Stimulated activated CD8-positive, alpha-beta memory T cell treated with anti-CD3 and anti-CD28 coated beads, Interleukin-7, amount 100 ng/mL, for 4 hours (primary cell): ENCODE results near the gene FSD2.
"Not testable (repeated sequence)": the region's sequence is repeated elsewhere in the genome, so short reads cannot be mapped to it uniquely, and the experiment has no call there.

Experiments used
- DNase-seq, 2 donors: peaks; one replicate each; pipeline ENCODE4 v3.0.0-alpha.2; 2020; ENCODE audit warnings: low read depth in 2 of 2

FSD2 gene

DNA sequence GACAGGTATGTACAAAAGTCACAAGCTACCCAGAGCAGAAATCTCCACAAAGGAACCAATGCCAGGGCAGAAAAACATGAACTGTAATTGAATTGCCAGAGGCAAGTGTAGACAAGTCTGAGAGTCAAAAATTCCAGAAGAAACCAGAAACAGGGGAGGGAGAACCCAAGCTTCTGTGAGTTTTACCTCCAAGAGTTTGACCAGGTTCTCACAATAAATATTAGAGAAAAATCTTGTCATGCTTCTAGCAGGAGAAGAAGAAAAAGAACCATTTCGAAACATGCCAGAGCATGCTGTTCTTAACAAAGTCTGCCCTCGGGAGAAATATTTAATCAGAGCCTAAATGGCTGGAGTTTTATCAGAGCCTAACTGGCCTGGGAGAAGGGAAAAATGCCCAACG, 63.7 kb downstream of the FSD2 start:
- DNase-seq, result no peak

DNA sequence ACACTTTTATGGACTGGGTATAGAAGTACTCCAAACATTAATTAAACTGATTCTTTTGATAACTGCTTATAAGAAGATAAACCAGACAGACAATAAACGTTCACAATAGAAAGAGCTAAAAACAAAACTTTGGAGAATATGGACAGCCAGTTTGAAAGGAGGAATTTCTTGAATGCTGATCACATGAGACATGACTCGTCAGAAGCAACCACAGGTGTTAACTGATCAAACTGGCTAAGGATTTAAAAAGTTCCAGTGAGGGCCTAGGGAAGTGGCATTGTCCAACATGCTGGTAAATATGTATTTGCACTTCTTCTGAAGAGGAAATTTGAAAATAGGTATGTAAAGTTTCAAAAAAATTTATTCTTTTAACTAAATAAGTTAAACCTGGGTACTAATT, 66.8 kb downstream of the FSD2 start:
- DNase-seq, result no peak

DNA sequence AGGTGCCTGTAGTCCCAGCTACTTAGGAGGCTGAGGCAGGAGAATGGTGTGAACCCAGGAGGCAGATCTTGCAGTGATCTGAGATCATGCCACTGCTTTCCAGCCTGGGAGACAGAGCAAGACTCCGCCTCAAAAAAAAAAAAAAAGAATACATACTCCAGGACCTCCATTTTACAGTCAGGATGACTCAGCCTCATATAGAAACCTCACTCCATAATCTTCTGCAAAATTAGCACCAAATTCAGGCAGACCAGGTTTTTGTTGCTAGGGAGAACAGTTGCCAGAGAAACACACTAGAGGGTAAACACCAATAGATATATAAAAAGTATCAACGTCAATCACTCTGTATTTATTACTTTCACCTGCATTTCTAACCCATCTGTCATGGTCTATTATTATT, 67.9 kb downstream of the FSD2 start:
- no peak for DNase-seq

DNA sequence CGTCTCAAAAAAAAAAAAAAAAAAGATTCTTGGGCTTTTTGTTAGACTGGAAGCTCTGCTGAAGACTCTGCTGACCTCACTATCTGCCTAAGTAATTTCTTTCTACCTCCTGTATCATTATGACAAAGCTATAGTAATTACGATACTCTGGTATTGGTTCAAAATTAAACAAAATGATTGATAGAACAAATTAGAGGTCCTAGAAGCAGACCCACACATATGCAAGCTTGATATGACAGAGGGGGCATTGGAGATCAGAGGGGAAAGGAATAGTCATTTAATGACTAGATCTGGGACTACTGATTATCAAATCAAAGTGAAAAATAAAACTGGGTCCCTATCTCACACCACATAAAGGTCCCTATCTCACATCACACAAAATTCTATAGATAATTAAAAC, 74.3 kb downstream of the FSD2 start:
- no peak for DNase-seq

DNA sequence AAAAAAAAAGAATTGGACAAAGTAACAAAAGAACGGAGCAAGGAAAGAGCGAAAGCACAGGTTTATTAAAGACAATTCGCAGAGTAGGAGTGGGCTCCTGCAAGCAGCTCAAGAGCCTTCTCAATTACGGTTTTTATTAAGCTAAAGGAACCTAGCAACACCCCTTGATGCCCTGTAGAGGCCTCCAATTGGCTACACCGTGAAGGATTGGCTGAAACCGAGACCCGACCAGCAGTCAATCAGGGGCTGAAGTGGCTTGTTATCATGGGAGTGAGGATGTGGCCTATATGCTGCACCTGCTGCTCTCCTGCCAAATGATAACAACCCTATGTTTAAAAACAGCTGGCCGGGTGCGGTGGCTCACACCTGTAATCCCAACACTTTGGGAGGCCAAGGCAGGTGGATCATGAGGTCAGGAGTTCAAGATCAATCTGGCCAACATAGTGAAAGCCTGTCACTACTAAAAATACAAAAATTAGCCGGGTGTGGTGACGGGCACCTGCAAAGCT, 75.8 kb downstream of the FSD2 start:
- DNase-seq, result no peak

DNA sequence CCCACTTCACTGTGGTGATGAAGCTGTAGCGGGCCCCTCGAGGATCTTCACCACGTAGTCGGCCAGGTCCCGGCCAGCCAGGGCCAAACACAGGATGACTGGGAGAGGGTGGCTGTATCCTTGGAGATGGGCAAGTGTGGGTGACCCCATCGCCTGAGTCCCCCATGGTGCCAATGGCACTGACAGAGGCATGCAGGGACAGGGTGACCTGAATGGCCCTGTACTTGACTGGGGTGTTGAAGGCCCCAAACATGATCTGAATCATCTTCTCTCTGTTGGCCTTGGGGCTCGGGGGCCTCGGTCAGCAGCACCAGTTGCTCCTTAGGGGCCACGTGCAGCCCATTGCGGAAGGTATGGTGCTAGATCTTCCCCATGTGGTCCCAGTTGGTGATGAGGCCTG, 79.1 kb downstream of the FSD2 start:
- DNase-seq, result no peak

DNA sequence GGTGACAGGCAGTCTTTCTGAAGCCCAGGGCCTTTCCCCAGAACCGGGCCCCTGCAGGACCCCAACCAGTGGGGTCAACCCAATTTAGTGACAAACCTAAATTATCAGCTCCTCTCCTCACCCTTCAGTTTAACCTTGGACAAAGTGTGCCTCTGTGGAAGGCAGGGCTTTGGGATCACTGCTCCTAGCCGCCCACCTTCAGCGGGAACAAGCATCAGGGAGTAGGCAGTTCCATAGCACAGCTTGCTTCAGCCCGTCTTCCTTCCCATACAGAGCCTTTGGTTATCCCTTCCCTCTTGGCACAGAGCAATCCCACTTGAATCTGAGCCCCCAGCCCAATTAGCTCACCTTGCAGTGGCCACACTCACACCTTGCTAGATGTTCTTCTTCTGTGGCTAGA, 90.9 kb downstream of the FSD2 start:
- no peak for DNase-seq

DNA sequence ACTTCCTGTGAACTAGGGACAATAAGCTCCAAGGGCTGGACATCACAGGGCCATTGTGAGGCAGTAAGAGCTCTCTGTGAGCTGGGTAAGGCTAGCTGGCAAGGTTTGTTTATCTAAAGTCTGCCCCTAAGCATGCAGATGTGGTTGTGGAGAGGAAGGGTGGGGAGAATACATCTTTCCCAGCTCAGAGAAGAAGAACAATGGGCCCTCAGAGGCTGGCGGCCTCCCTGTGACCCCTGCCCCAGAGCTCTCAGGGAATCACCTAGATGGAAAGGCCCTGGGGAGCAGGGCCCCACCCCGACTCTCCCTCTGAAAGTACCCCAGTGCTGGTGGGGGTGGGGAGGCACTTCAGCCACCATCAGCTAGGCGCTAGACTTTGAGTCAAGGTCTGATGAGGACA, 91.9 kb downstream of the FSD2 start:
- DNase-seq, result no peak

DNA sequence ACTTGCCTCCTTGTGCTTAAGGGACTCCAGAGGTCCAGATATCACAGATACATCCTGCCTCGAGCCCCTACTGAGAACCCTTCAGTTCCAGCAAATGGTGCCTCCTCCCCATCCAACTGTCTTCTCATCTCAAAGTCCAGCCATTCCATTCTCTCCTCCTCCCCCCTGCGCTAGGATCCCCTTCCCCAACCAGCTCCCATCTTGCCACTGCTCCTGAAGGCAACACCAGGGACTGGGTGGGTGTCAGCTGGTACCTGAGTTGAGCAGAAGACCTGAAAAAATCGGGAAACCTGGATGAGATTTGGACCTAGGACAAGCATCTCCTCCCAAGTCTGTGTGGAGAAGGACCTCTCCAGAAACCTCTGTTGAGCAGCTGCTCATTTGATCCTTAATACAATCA, 93.8 kb downstream of the FSD2 start:
- DNase-seq, result no peak

DNA sequence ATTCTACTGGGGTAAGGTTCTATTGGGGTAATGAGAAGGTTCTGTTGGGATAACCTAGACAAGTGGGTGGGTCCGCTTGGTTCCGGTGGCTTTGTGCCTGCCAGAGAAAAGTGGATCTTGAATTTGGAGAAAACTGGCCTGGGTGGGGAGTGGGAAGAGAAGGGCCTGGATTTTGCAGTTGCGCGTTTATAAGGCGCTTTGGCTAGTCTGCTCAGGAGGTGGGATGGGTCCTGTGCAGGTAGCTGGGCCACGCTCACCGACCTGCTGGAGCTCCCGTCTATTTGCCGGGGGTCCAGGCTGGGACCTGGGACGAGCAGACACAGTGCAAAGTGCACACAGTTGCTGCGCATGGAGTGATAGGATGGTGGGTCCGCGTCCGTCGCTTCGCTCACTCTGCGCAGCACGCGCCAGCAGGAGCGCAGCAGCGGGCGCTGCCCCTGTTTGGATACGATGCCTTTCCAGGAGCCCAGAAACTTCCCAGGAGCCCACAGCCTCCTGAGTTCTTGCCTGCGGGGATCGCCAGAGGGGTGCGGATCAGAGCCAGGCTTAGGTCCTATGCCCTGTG, 94.9 kb downstream of the FSD2 start:
- DNase-seq, result no peak

DNA sequence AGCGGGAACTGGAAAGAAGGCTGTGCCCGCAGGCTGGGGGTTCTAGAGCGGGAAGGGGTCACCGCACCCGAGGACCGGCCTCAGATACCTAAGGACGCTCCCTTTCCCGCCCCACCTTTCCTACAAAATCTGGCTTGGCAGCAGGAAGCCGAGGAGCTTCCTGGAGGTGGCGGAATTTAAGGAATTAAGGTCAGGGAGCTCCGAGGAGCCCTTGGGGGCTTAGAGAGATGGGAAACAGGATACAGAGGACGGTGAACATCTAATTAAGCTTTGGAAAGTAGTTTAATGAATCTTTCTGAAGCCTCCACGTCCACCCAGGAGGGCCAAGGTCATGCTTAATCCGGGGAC, 95.7 kb downstream of the FSD2 start:
- no peak for DNase-seq

DNA sequence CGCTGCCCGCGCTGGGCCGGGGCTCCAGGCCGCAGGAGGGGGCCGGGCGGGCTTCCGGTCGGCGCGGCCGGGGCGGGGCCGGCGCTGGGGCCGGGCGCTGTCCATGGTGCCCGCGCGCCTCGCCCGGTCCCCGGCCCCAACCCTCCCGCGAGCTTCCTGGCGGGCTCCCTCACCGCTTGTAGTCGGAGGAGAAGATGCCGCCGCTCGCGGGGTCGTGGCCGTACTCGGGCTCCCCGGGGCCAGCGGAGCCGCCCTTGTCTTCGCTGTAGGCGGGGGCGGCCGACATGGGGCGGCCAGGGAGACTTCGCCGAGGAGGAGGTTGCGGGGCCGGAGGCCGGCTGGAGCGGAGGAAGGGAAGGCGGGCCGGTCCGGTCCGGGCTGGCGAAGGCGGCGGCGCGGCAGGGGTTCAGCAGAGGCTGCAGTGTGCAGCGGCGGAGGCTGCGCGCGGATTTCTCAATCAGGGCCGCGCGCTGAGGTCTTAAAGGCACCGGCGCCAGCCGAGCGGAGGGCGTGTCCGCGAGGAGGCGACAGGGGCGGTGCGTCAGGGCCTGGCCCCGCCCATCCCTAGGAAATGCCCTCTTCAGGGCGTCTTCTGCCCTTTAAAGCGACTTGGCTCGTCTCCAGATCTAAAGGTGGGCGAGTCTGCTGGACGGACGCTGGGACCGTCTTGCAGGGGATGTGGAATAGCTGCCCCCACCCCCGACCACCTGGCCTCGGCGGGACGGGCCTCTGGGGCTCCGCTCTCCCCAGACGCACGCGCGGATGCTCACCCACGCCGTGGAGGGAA, 96.3 kb downstream of the FSD2 start, which contains the start of gene AP3B2:
Gene AP3B2, minus strand, starts transcription at position 455 of the 787 bp plus-strand sequence. Its CDS starts 169 bp downstream, at position 286.
- peak; percentile 31 to 56 for DNase-seq

DNA sequence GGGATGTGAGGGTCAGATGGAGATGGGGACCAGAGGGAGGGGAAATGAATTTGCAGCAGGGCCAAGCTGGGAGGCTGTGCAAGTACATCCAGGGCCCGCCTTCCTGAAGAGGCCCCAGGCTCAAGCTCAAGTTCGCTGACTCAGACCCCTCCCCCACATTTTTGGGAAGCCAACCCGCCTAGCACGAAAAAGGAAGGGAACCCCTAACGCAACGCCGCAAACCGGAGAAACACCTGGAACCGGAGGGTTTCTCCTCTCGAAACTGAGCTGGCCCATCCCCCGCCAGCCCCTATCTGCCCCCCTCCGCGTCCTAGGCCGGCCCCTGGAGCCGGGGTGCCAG, 96.8 kb downstream of the FSD2 start:
- DNase-seq, result no peak

DNA sequence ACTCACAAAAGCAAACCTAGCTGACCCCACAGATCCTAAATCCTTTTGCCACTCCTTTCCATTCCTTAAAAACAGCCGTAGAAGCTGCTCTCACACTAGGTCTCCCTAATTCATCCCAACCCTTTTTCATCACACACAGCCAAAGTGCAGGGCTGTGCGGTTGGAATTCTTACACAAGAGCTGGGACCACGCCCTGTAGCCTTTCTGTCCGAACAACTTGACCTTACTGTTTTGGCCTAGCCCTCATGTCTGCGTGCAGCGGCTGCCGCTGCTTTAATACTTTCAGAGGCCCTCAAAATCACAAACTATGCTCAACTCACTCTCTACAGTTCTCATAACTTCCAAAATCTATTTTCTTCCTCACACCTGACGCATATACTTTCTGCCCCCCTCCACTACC, 100.0 kb downstream of the FSD2 start:
- not testable (repeated sequence) for DNase-seq
